Activated T-cell treated with anti-CD3 and anti-CD28 coated beads for 1 hour (primary cell): ENCODE measurements around the gene MSH3.

Experiments
- DNase-seq: peaks from one replicate; pipeline ENCODE4 v3.0.0-alpha.2; 2020; ENCODE audit warnings: low read depth

MSH3 gene

GRCh38 chr5:80912479-80912878 lies 258.0 kb downstream of the MSH3 start:
- DNase-seq = no peak

- no peak for DNase-seq
Observed at GRCh38 chr5:80915716-80916115, 261.3 kb downstream of the MSH3 start.

- no peak for DNase-seq
Observed at GRCh38 chr5:80916676-80917075, 262.2 kb downstream of the MSH3 start.

- no peak for DNase-seq
Observed at GRCh38 chr5:80917631-80918030, 263.2 kb downstream of the MSH3 start.

GRCh38 chr5:80919678-80920196 lies 265.3 kb downstream of the MSH3 start:
- DNase-seq = no peak

- no peak for DNase-seq
Observed at GRCh38 chr5:80920333-80920732, 265.9 kb downstream of the MSH3 start.

GRCh38 chr5:80921026-80921425 lies 266.6 kb downstream of the MSH3 start:
- DNase-seq = no peak

GRCh38 chr5:80925931-80926330 lies 271.5 kb downstream of the MSH3 start:
- DNase-seq = no peak
